HG02981 (cell line): ENCODE data around the gene CLEC16A.

Source experiments
- ATAC-seq: cut with Tn5 transposase; IDR thresholded peaks from one replicate; pipeline ENCODE4 v1.9.1; 2021; ENCODE audit warnings: mild to moderate bottlenecking, moderate library complexity; ENCODE audit not compliant: unreplicated experiment

The CLEC16A gene

GRCh38 chr16:11035096-11035495 lies 90.7 kb downstream of the CLEC16A start:
- no peak for ATAC-seq

- ATAC-seq = no peak
These were observed 91.7 kb downstream of the CLEC16A start for GRCh38 chr16:11036040-11036439.

GRCh38 chr16:11036868-11037410 lies 92.6 kb downstream of the CLEC16A start:
- ATAC-seq = no peak

GRCh38 chr16:11038305-11038704 lies 93.9 kb downstream of the CLEC16A start:
- no peak for ATAC-seq

- ATAC-seq = no peak
These were observed 94.4 kb downstream of the CLEC16A start for GRCh38 chr16:11038777-11039176.

GRCh38 chr16:11039726-11040125 lies 95.4 kb downstream of the CLEC16A start:
- ATAC-seq = no peak

GRCh38 chr16:11042191-11042590 lies 97.8 kb downstream of the CLEC16A start:
- ATAC-seq = no peak

- ATAC-seq = no peak
These were observed 101.1 kb downstream of the CLEC16A start for GRCh38 chr16:11045441-11045840.

GRCh38 chr16:11045846-11046245 lies 101.5 kb downstream of the CLEC16A start:
- no peak for ATAC-seq

- no peak for ATAC-seq
These were observed 102.1 kb downstream of the CLEC16A start for GRCh38 chr16:11046382-11046931.

- no peak for ATAC-seq
These were observed 102.7 kb downstream of the CLEC16A start for GRCh38 chr16:11047057-11047456.

- ATAC-seq = no peak
These were observed 103.8 kb downstream of the CLEC16A start for GRCh38 chr16:11047939-11048800.

- ATAC-seq = no peak
These were observed 105.2 kb downstream of the CLEC16A start for GRCh38 chr16:11049396-11050059.

GRCh38 chr16:11050536-11050935 lies 106.2 kb downstream of the CLEC16A start:
- no peak for ATAC-seq

- no peak for ATAC-seq
These were observed 106.6 kb downstream of the CLEC16A start for GRCh38 chr16:11050944-11051343.

GRCh38 chr16:11051430-11051829 lies 107.1 kb downstream of the CLEC16A start:
- no peak for ATAC-seq

GRCh38 chr16:11051879-11052808 lies 107.8 kb downstream of the CLEC16A start:
- ATAC-seq = peak; percentile 75

- ATAC-seq = no peak
These were observed 109.6 kb downstream of the CLEC16A start for GRCh38 chr16:11053916-11054460.

- ATAC-seq = no peak
These were observed 112.0 kb downstream of the CLEC16A start for GRCh38 chr16:11056090-11056992.
